ENCODE results near the gene ASAP2. TPM values are rescaled to one million over a fixed set of nuclear protein-coding genes. Genes with fewer than 3 reads are reported as not detected.

ASAP2 gene
- total RNA-seq, 1 donor from 2014 or later: 4.0 TPM

- no peak for ATAC-seq
- DNase-seq (ENCODE audit: low spot score): no peak
These were observed 131.3 kb downstream of the ASAP2 start for GRCh38 chr2:9337901-9338300.

GRCh38 chr2:9341337-9341887 is 134.8 kb downstream of the ASAP2 start:
- no peak for DNase-seq (ENCODE audit: low spot score)
- no peak for ATAC-seq

GRCh38 chr2:9342659-9343058 is 136.0 kb downstream of the ASAP2 start:
- DNase-seq (ENCODE audit: low spot score) (no peak), ATAC-seq (no peak)

GRCh38 chr2:9343524-9343923 is 136.9 kb downstream of the ASAP2 start:
- ATAC-seq (no peak), DNase-seq (ENCODE audit: low spot score) (no peak)

GRCh38 chr2:9344434-9344833 is 137.8 kb downstream of the ASAP2 start:
- no peak for ATAC-seq
- no peak for DNase-seq (ENCODE audit: low spot score)

GRCh38 chr2:9345343-9345742 is 138.7 kb downstream of the ASAP2 start:
- ATAC-seq: peak; percentile 81
- DNase-seq (ENCODE audit: low spot score): peak; percentile 78

GRCh38 chr2:9345997-9346396 is 139.4 kb downstream of the ASAP2 start:
- no peak for DNase-seq (ENCODE audit: low spot score)
- ATAC-seq: no peak

GRCh38 chr2:9346885-9347284 is 140.3 kb downstream of the ASAP2 start:
- ATAC-seq (no peak), DNase-seq (ENCODE audit: low spot score) (no peak)

- ATAC-seq (peak; percentile 59), DNase-seq (ENCODE audit: low spot score) (peak; percentile 53)
These were observed 140.8 kb downstream of the ASAP2 start for GRCh38 chr2:9347411-9347881.

GRCh38 chr2:9354318-9354717 is 147.7 kb downstream of the ASAP2 start:
- ATAC-seq: no peak

GRCh38 chr2:9355270-9355669 is 148.7 kb downstream of the ASAP2 start:
- ATAC-seq: no peak
- DNase-seq (ENCODE audit: low spot score): no peak

More at GRCh38 chr2:9354318-9354717, 147.7 kb downstream of the ASAP2 start:
- no peak for DNase-seq (ENCODE audit: low spot score)

- no peak for DNase-seq (ENCODE audit: low spot score)
- no peak for ATAC-seq
These were observed 149.1 kb downstream of the ASAP2 start for GRCh38 chr2:9355716-9356115.

GRCh38 chr2:9356261-9356660 is 149.6 kb downstream of the ASAP2 start:
- DNase-seq (ENCODE audit: low spot score): no peak
- no peak for ATAC-seq

- DNase-seq (ENCODE audit: low spot score) (no peak), ATAC-seq (no peak)
These were observed 152.2 kb downstream of the ASAP2 start for GRCh38 chr2:9358846-9359245.

GRCh38 chr2:9359463-9359862 is 152.9 kb downstream of the ASAP2 start:
- DNase-seq (ENCODE audit: low spot score): no peak
- no peak for ATAC-seq

- ATAC-seq (no peak), DNase-seq (ENCODE audit: low spot score) (no peak)
These were observed 153.5 kb downstream of the ASAP2 start for GRCh38 chr2:9360110-9360509.

- no peak for ATAC-seq
- DNase-seq (ENCODE audit: low spot score): no peak
These were observed 154.1 kb downstream of the ASAP2 start for GRCh38 chr2:9360701-9361100.

- ATAC-seq (no peak), DNase-seq (ENCODE audit: low spot score) (no peak)
These were observed 157.8 kb downstream of the ASAP2 start for GRCh38 chr2:9364373-9364772.

GRCh38 chr2:9364791-9365497 is 158.3 kb downstream of the ASAP2 start:
- ATAC-seq: no peak
- DNase-seq (ENCODE audit: low spot score): no peak

- ATAC-seq: no peak
- no peak for DNase-seq (ENCODE audit: low spot score)
These were observed 158.9 kb downstream of the ASAP2 start for GRCh38 chr2:9365498-9366019.

- DNase-seq (ENCODE audit: low spot score) (no peak), ATAC-seq (no peak)
These were observed 159.4 kb downstream of the ASAP2 start for GRCh38 chr2:9366026-9366425.

GRCh38 chr2:9370746-9371145 is 164.1 kb downstream of the ASAP2 start:
- ATAC-seq (no peak), DNase-seq (ENCODE audit: low spot score) (no peak)
